ENCODE data around the gene ALX3.

Gene ALX3

GRCh38 chr1:110114173-110114572 lies 43.7 kb upstream of the ALX3 start:
- Histone ChIP-seq H3K4me3 (ENCODE audit: low read depth, low read length) (no peak overlapping the region), H3K27me3 (ENCODE audit: insufficient read depth, low read length) (no peaks in the 10 kb centered on the region), H3K23ac (ENCODE audit: low read length) (no peak overlapping the region), H3K18ac (ENCODE audit: low read length) (no peak overlapping the region), H2BK5ac (ENCODE audit: low read depth, low read length, poor library complexity) (no peak overlapping the region), H3K14ac (ENCODE audit: low read length) (no peak overlapping the region), H2BK12ac (ENCODE audit: low read length) (no peak overlapping the region), H3K9me3 (ENCODE audit: insufficient read depth, low read depth, low read length) (no peaks in the 10 kb centered on the region), H2AFZ (ENCODE audit: insufficient read depth, low read length, poor library complexity) (no peak overlapping the region), H3K79me2 (ENCODE audit: control insufficient read depth, insufficient read depth, low read length, poor library complexity) (no peaks in the 10 kb centered on the region), H2AK5ac (ENCODE audit: low read length) (no peak overlapping the region), H3K4me2 (ENCODE audit: low read length) (no peak overlapping the region), H3K27ac (ENCODE audit: low read depth, low read length) (no peak overlapping the region), H3K4ac (ENCODE audit: low read depth, low read length) (no peak overlapping the region), H3K4me1 (ENCODE audit: control insufficient read depth in 1 of 2, insufficient read depth in 2 of 2, low read length in 2 of 2) (peaks cover 0 to 2% of the 10 kb centered on the region in 2 experiments), H4K12ac (ENCODE audit: low read depth, low read length) (no peak overlapping the region), H3K79me1 (ENCODE audit: low read length) (no peaks in the 10 kb centered on the region), H4K8ac (ENCODE audit: low read depth, low read length) (no peak overlapping the region), H4K91ac (ENCODE audit: low read depth, low read length) (no peak overlapping the region), H3K9ac (ENCODE audit: low read length) (no peak overlapping the region), H2BK120ac (ENCODE audit: insufficient read depth, low read length, poor library complexity) (no peak overlapping the region), H3K36me3 (ENCODE audit: control insufficient read depth in 1 of 2, insufficient read depth in 2 of 2, low read length in 2 of 2) (no peaks in the 10 kb centered on the region)
- no CpG with 5 or more reads among the region's 5 CpGs for WGBS (ENCODE audit: extremely low coverage, insufficient coverage, insufficient read length)
- no peak for DNase-seq

GRCh38 chr1:110113551-110113950 lies 43.1 kb upstream of the ALX3 start:
- no peak overlapping the region for H4K12ac ChIP-seq (ENCODE audit: low read depth, low read length)
- H2AFZ ChIP-seq (ENCODE audit: insufficient read depth, low read length, poor library complexity): no peak overlapping the region
- H3K14ac ChIP-seq (ENCODE audit: low read length): no peak overlapping the region
- H3K4me3 ChIP-seq (ENCODE audit: low read depth, low read length): no peak overlapping the region
- H3K27ac ChIP-seq (ENCODE audit: low read depth, low read length): no peak overlapping the region
- H3K23ac ChIP-seq (ENCODE audit: low read length): no peak overlapping the region
- no peak overlapping the region for H2BK12ac ChIP-seq (ENCODE audit: low read length)
- H3K18ac ChIP-seq (ENCODE audit: low read length): no peak overlapping the region
- H3K79me2 ChIP-seq (ENCODE audit: control insufficient read depth, insufficient read depth, low read length, poor library complexity): no peaks in the 10 kb centered on the region
- H2AK5ac ChIP-seq (ENCODE audit: low read length): no peak overlapping the region
- no peaks in the 10 kb centered on the region for H3K9me3 ChIP-seq (ENCODE audit: insufficient read depth, low read depth, low read length)
- no CpG with 5 or more reads among the region's 5 CpGs for WGBS (ENCODE audit: extremely low coverage, insufficient coverage, insufficient read length)
- no peaks in the 10 kb centered on the region for H3K27me3 ChIP-seq (ENCODE audit: insufficient read depth, low read length)
- H4K91ac ChIP-seq (ENCODE audit: low read depth, low read length): no peak overlapping the region
- no peaks in the 10 kb centered on the region for H3K79me1 ChIP-seq (ENCODE audit: low read length)
- no peak for DNase-seq
- H3K9ac ChIP-seq (ENCODE audit: low read length): no peak overlapping the region
- H3K4me1 ChIP-seq (ENCODE audit: control insufficient read depth in 1 of 2, insufficient read depth in 2 of 2, low read length in 2 of 2): peaks cover 0 to 2% of the 10 kb centered on the region in 2 experiments
- H3K4me2 ChIP-seq (ENCODE audit: low read length): no peak overlapping the region
- H3K36me3 ChIP-seq (ENCODE audit: control insufficient read depth in 1 of 2, insufficient read depth in 2 of 2, low read length in 2 of 2): no peaks in the 10 kb centered on the region
- H2BK5ac ChIP-seq (ENCODE audit: low read depth, low read length, poor library complexity): no peak overlapping the region
- H2BK120ac ChIP-seq (ENCODE audit: insufficient read depth, low read length, poor library complexity): no peak overlapping the region
- H3K4ac ChIP-seq (ENCODE audit: low read depth, low read length): no peak overlapping the region
- no peak overlapping the region for H4K8ac ChIP-seq (ENCODE audit: low read depth, low read length)

- Histone ChIP-seq H2BK12ac (ENCODE audit: low read length) (no peak overlapping the region), H3K27me3 (ENCODE audit: insufficient read depth, low read length) (no peaks in the 10 kb centered on the region), H2BK5ac (ENCODE audit: low read depth, low read length, poor library complexity) (no peak overlapping the region), H3K4ac (ENCODE audit: low read depth, low read length) (no peak overlapping the region), H3K36me3 (ENCODE audit: control insufficient read depth in 1 of 2, insufficient read depth in 2 of 2, low read length in 2 of 2) (no peaks in the 10 kb centered on the region), H4K8ac (ENCODE audit: low read depth, low read length) (no peak overlapping the region), H3K23ac (ENCODE audit: low read length) (no peak overlapping the region), H2BK120ac (ENCODE audit: insufficient read depth, low read length, poor library complexity) (no peak overlapping the region), H3K79me2 (ENCODE audit: control insufficient read depth, insufficient read depth, low read length, poor library complexity) (no peaks in the 10 kb centered on the region), H3K4me2 (ENCODE audit: low read length) (no peak overlapping the region), H4K12ac (ENCODE audit: low read depth, low read length) (no peak overlapping the region), H3K27ac (ENCODE audit: low read depth, low read length) (no peak overlapping the region), H2AFZ (ENCODE audit: insufficient read depth, low read length, poor library complexity) (no peak overlapping the region), H4K91ac (ENCODE audit: low read depth, low read length) (no peak overlapping the region), H3K9me3 (ENCODE audit: insufficient read depth, low read depth, low read length) (no peaks in the 10 kb centered on the region), H3K4me1 (ENCODE audit: control insufficient read depth in 1 of 2, insufficient read depth in 2 of 2, low read length in 2 of 2) (peaks cover 0 to 2% of the 10 kb centered on the region in 2 experiments), H2AK5ac (ENCODE audit: low read length) (no peak overlapping the region), H3K18ac (ENCODE audit: low read length) (no peak overlapping the region), H3K9ac (ENCODE audit: low read length) (no peak overlapping the region), H3K4me3 (ENCODE audit: low read depth, low read length) (no peak overlapping the region), H3K14ac (ENCODE audit: low read length) (no peak overlapping the region), H3K79me1 (ENCODE audit: low read length) (no peaks in the 10 kb centered on the region)
- WGBS (ENCODE audit: extremely low coverage, insufficient coverage, insufficient read length): no CpG with 5 or more reads among the region's 9 CpGs
- DNase-seq: no peak
Measured at GRCh38 chr1:110112656-110113055, 42.2 kb upstream of the ALX3 start.

GRCh38 chr1:110112143-110112542 lies 41.7 kb upstream of the ALX3 start, which contains the start of gene UBL4B:
Gene UBL4B (plus strand): TSS chr1:110112443. CDS start chr1:110112535, 92 bp downstream.
- Histone ChIP-seq H3K4me3 (ENCODE audit: low read depth, low read length) (no peak within 1 kb of the TSS), H3K36me3 (ENCODE audit: control insufficient read depth in 1 of 2, insufficient read depth in 2 of 2, low read length in 2 of 2) (no peaks in the 10 kb centered on the region), H3K4me1 (ENCODE audit: control insufficient read depth in 1 of 2, insufficient read depth in 2 of 2, low read length in 2 of 2) (peaks cover 0 to 2% of the 10 kb centered on the region in 2 experiments), H4K12ac (ENCODE audit: low read depth, low read length) (no peak within 1 kb of the TSS), H2AK5ac (ENCODE audit: low read length) (no peak within 1 kb of the TSS), H3K79me2 (ENCODE audit: control insufficient read depth, insufficient read depth, low read length, poor library complexity) (no peaks in the 10 kb centered on the region), H2AFZ (ENCODE audit: insufficient read depth, low read length, poor library complexity) (no peak within 1 kb of the TSS), H3K9ac (ENCODE audit: low read length) (no peak within 1 kb of the TSS), H3K27ac (ENCODE audit: low read depth, low read length) (no peak within 1 kb of the TSS), H4K8ac (ENCODE audit: low read depth, low read length) (no peak within 1 kb of the TSS), H3K4ac (ENCODE audit: low read depth, low read length) (no peak within 1 kb of the TSS), H3K4me2 (ENCODE audit: low read length) (no peak within 1 kb of the TSS), H3K27me3 (ENCODE audit: insufficient read depth, low read length) (no peaks in the 10 kb centered on the region), H3K23ac (ENCODE audit: low read length) (no peak within 1 kb of the TSS), H2BK120ac (ENCODE audit: insufficient read depth, low read length, poor library complexity) (no peak within 1 kb of the TSS), H2BK5ac (ENCODE audit: low read depth, low read length, poor library complexity) (no peak within 1 kb of the TSS), H3K9me3 (ENCODE audit: insufficient read depth, low read depth, low read length) (no peaks in the 10 kb centered on the region), H3K79me1 (ENCODE audit: low read length) (no peaks in the 10 kb centered on the region), H4K91ac (ENCODE audit: low read depth, low read length) (no peak within 1 kb of the TSS), H3K18ac (ENCODE audit: low read length) (no peak within 1 kb of the TSS), H2BK12ac (ENCODE audit: low read length) (no peak within 1 kb of the TSS), H3K14ac (ENCODE audit: low read length) (no peak within 1 kb of the TSS)
- WGBS (ENCODE audit: extremely low coverage, insufficient coverage, insufficient read length): no CpG with 5 or more reads among the region's 5 CpGs
- no peak for DNase-seq
